ENCODE results near the gene HIVEP1. TPM values are rescaled to one million over a fixed set of nuclear protein-coding genes. Genes with fewer than 3 reads are reported as not detected.

HIVEP1 gene
- total RNA-seq, 1 experiment from 2014 or later: 6.6 TPM

- H3F3A ChIP-seq (ENCODE audit: low read length, unreplicated experiment): no peaks in the 10 kb centered on the region
- peak overlapping the region; percentile 73 for H2AFZ ChIP-seq (ENCODE audit: low read length)
- H3K27me3 ChIP-seq (ENCODE audit: low read length): no peaks in the 10 kb centered on the region
- ATAC-seq (peak; percentile 2; the same call in 1 of the 2 replicates), DNase-seq (no peak)
- H3K36me3 ChIP-seq (ENCODE audit: low read depth, low read length): 0 out of 2 replicates have a peak, but pooled peaks cover 2% of the 10 kb centered on the region
- H4K20me1 ChIP-seq (ENCODE audit: low read length): no peaks in the 10 kb centered on the region
- H3K79me2 ChIP-seq (ENCODE audit: low read length): peaks cover 35% of the 10 kb centered on the region
- no peaks in the 10 kb centered on the region for H3K9me2 ChIP-seq (replicated peaks; ENCODE audit: low read length)
- H3K9ac ChIP-seq (ENCODE audit: low read length): peak overlapping the region; percentile 95
- H3K4me2 ChIP-seq (ENCODE audit: low read length): peak overlapping the region; percentile 94
- no TSS peak for BruUV-seq (replicated peaks)
- intact Hi-C loops (cut with micrococcal nuclease): loop anchor here (1.0 to 10.0 kb wide), 5 partner anchors 238 to 356 kb away; partner anchors contain the start of gene EDN1
- peak overlapping the region; percentile 86 for H3K27ac ChIP-seq (ENCODE audit: low read length)
- POLR2A ChIA-PET (ENCODE audit: unreplicated experiment): interaction anchor here (1.2 kb wide), 1 partner anchor 240 kb away, joined by 9 read pairs; no protein-coding TSS in a partner anchor
- H3K9me3 ChIP-seq (ENCODE audit: low read length): no peaks in the 10 kb centered on the region
- H3K4me3 ChIP-seq (ENCODE audit: low read length): peak overlapping the region; percentile 91
- peaks cover 37% of the 10 kb centered on the region for H3K4me1 ChIP-seq (ENCODE audit: insufficient read depth, low read length)
- CTCF ChIA-PET: no interaction called here
- TF ChIP-seq EZH2phosphoT487 (IDR thresholded peaks at IDR 0.05; ENCODE audit: borderline replicate concordance, low read length): no peak
- TF ChIP-seq EZH2 (IDR thresholded peaks at IDR 0.05; ENCODE audit: low read length, unreplicated experiment): no peak
- TF ChIP-seq CTCF (conservative IDR thresholded peaks at IDR 0.05; ENCODE audit: low read depth, low read length): no peak
These were observed 1.4 kb upstream of the HIVEP1 start for GRCh38 chr6:12010635-12011275.

- H4K20me1 ChIP-seq (ENCODE audit: low read length): no peaks in the 10 kb centered on the region
- H2AFZ ChIP-seq (ENCODE audit: low read length): no peak overlapping the region
- no peaks in the 10 kb centered on the region for H3K9me2 ChIP-seq (replicated peaks; ENCODE audit: low read length)
- ATAC-seq: peak; percentile 62
- peaks cover 37% of the 10 kb centered on the region for H3K4me1 ChIP-seq (ENCODE audit: insufficient read depth, low read length)
- no peaks in the 10 kb centered on the region for H3F3A ChIP-seq (ENCODE audit: low read length, unreplicated experiment)
- H3K27me3 ChIP-seq (ENCODE audit: low read length): no peaks in the 10 kb centered on the region
- H3K79me2 ChIP-seq (ENCODE audit: low read length): peaks cover 41% of the 10 kb centered on the region
- H3K36me3 ChIP-seq (ENCODE audit: low read depth, low read length): 0 out of 2 replicates have a peak, but pooled peaks cover 3% of the 10 kb centered on the region
- peak; percentile 93 for DNase-seq
- H3K4me2 ChIP-seq (ENCODE audit: low read length): peak overlapping the region; percentile 94
- peak overlapping the region; percentile 91 for H3K4me3 ChIP-seq (ENCODE audit: low read length)
- no peak for TF ChIP-seq CTCF (conservative IDR thresholded peaks at IDR 0.05; ENCODE audit: low read depth, low read length)
- TF ChIP-seq EZH2phosphoT487 (IDR thresholded peaks at IDR 0.05; ENCODE audit: borderline replicate concordance, low read length): no peak
- TF ChIP-seq EZH2 (IDR thresholded peaks at IDR 0.05; ENCODE audit: low read length, unreplicated experiment): no peak
- intact Hi-C loops (cut with micrococcal nuclease): loop anchor here (1.0 to 10.0 kb wide), 5 partner anchors 239 to 357 kb away; partner anchors contain the start of gene EDN1
- BruUV-seq (replicated peaks): no TSS peak
- no peaks in the 10 kb centered on the region for H3K9me3 ChIP-seq (ENCODE audit: low read length)
- POLR2A ChIA-PET (ENCODE audit: unreplicated experiment): interaction anchor here (0.5 to 1.3 kb wide), 3 partner anchors 92 to 292 kb away, joined by 3 to 15 read pairs (median 8); no protein-coding TSS in a partner anchor
- CTCF ChIA-PET: interaction anchor here (0.7 kb wide), 1 partner anchor 14 kb away, joined by 7 read pairs; no protein-coding TSS in a partner anchor
- peak overlapping the region; percentile 86 for H3K27ac ChIP-seq (ENCODE audit: low read length)
- H3K9ac ChIP-seq (ENCODE audit: low read length): peak overlapping the region; percentile 95
These were observed 655 bp upstream of the HIVEP1 start for GRCh38 chr6:12011276-12012037.
